Thoracic aorta (tissue), 2 donors: ENCODE results near the gene TIMM10B. TPM values are rescaled to one million over a fixed set of nuclear protein-coding genes. Genes with fewer than 3 reads are reported as not detected.

Experiments
- ATAC-seq: fragments of 150-250 bp; one replicate; pipeline ENCODE4 v1.8.0; 2017; ENCODE audit warnings: low read depth; ENCODE audit not compliant: insufficient number of reproducible peaks, low FRiP score
- DNase-seq: peaks from one replicate; pipeline ENCODE4 v3.0.0-alpha.2; 2020; ENCODE audit warnings: low spot score
- H3K27ac ChIP-seq, 2 donors: fragments of 200-600 bp; sonication (generic); 1 replicate in 1 of 2; 2 replicates in 1 of 2; pipeline ENCODE4 v1.5.1; 2016; ENCODE audit warnings: mild to moderate bottlenecking in 2 of 2, moderate library complexity in 2 of 2
- H3K27me3 ChIP-seq: fragments of 200-600 bp; sonication (generic); replicated peaks from 2 replicates; pipeline ENCODE4 v1.6.0; 2016; ENCODE audit warnings: mild to moderate bottlenecking; ENCODE audit not compliant: insufficient read depth
- H3K36me3 ChIP-seq: fragments of 200-600 bp; sonication (generic); one replicate; pipeline ENCODE4 v1.5.1; 2016
- H3K4me1 ChIP-seq, 2 donors: fragments of 200-600 bp; sonication (generic); 1 replicate in 1 of 2; 2 replicates in 1 of 2; pipeline versions ENCODE4 v1.5.1 to v1.6.0; 2016; ENCODE audit warnings: low read depth in 2 of 2, mild to moderate bottlenecking in 1 of 2; ENCODE audit not compliant: control insufficient read depth in 1 of 2
- H3K4me3 ChIP-seq: fragments of 200-600 bp; sonication (generic); 2 replicates; pipeline ENCODE4 v1.5.1; 2016; ENCODE audit warnings: mild to moderate bottlenecking
- H3K9me3 ChIP-seq: fragments of 200-600 bp; sonication (generic); 2 replicates; pipeline ENCODE4 v1.5.1; 2016
- CTCF ChIP-seq: fragments of 200-600 bp; sonication (generic); IDR thresholded peaks from one replicate; pipeline ENCODE4 v1.5.1; 2019; ENCODE audit warnings: antibody characterized with exemption
- total RNA-seq, 2 donors: library from RNA; depleted of rRNA; stranded (reverse); fragments of >200 nt; gene quantifications; one replicate each; pipeline versions ENCODE4 v1.1.0 to v1.2.3, GENCODE V29; 2016

The TIMM10B gene
- total RNA-seq, 2 donors from 2014 or later: 47.7 to 49.9 TPM

GRCh38 chr11:6476571-6476970 lies 4.7 kb upstream of the TIMM10B start:
- Histone ChIP-seq H3K4me3 (no peak overlapping the region), H3K36me3 (peaks cover 20% of the 10 kb centered on the region), H3K4me1 (peaks cover 17 to 28% of the 10 kb centered on the region in 2 donors), H3K27me3 (no peaks in the 10 kb centered on the region), H3K27ac (no peak overlapping the region), H3K9me3 (no peaks in the 10 kb centered on the region)
- no peak for DNase-seq
- no peak for ATAC-seq
- no peak for TF ChIP-seq CTCF

GRCh38 chr11:6480299-6480914 lies 894 bp upstream of the TIMM10B start:
- ATAC-seq (no peak), DNase-seq (no peak)
- H3K4me1 ChIP-seq: peaks cover 16 to 27% of the 10 kb centered on the region in 2 donors
- peaks cover 20% of the 10 kb centered on the region for H3K36me3 ChIP-seq
- H3K9me3 ChIP-seq: no peaks in the 10 kb centered on the region
- H3K27me3 ChIP-seq: no peaks in the 10 kb centered on the region
- H3K27ac ChIP-seq: peak overlapping the region; percentile 83 to 91
- no peak for TF ChIP-seq CTCF
- peak overlapping the region; percentile 95 for H3K4me3 ChIP-seq

DNA sequence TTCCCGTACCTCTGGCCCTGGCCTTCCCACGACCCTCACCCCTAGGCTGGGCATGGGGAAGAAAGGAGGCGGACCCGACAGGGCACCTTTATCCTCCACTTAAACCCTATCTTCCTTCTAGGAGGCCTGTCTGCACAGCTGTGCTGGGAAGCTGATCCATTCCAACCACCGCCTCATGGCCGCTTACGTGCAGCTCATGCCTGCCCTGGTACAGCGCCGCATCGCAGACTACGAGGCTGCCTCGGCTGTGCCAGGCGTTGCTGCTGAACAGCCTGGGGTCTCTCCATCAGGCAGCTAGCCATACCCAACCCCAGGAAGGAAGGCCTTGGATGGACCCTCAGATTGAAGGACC lies 599 bp downstream of the TIMM10B start:
- TF ChIP-seq CTCF: no peak
- H3K27ac ChIP-seq: peak overlapping the region; percentile 83 to 91
- H3K36me3 ChIP-seq: peaks cover 17% of the 10 kb centered on the region
- no peaks in the 10 kb centered on the region for H3K27me3 ChIP-seq
- DNase-seq (no peak), ATAC-seq (no peak)
- peaks cover 16 to 27% of the 10 kb centered on the region in 2 donors for H3K4me1 ChIP-seq
- peak overlapping the region; percentile 95 for H3K4me3 ChIP-seq
- H3K9me3 ChIP-seq: no peaks in the 10 kb centered on the region

DNA sequence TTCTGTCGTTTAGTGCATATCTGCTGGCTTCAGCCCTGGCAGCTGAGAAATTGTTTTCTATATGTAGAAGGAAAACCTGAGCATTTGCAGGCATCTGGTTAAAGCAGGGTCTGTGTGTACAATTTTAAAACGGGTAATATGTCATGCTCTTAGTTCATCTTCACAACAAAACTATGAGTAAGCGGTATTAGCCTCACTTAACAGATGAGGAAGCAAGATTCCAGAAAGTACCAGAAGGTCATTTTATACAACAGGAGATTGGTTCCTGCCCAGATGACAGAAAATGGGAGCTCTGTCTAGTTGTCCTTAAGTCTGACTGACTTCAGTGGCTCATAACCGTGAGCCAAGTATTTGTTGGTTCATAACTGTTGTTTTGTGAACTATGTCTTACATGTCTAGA lies 1.1 kb downstream of the TIMM10B start:
- H3K4me1 ChIP-seq: peaks cover 16 to 27% of the 10 kb centered on the region in 2 donors
- ATAC-seq: no peak
- peaks cover 12% of the 10 kb centered on the region for H3K36me3 ChIP-seq
- TF ChIP-seq CTCF: no peak
- no peak for DNase-seq
- H3K27me3 ChIP-seq: no peaks in the 10 kb centered on the region
- H3K4me3 ChIP-seq: peak overlapping the region; percentile 95
- H3K27ac ChIP-seq: peak overlapping the region; percentile 83 to 91
- H3K9me3 ChIP-seq: no peaks in the 10 kb centered on the region

- H3K27me3 ChIP-seq: no peaks in the 10 kb centered on the region
- H3K36me3 ChIP-seq: peaks cover 8% of the 10 kb centered on the region
- no peak overlapping the region for H3K27ac ChIP-seq
- DNase-seq (no peak), ATAC-seq (no peak)
- H3K4me1 ChIP-seq: peaks cover 16 to 27% of the 10 kb centered on the region in 2 donors
- no peak overlapping the region for H3K4me3 ChIP-seq
- H3K9me3 ChIP-seq: no peaks in the 10 kb centered on the region
- TF ChIP-seq CTCF: no peak
These were observed 1.7 kb downstream of the TIMM10B start for GRCh38 chr11:6483015-6483414.
